ENCODE results near the gene GYPA.
"Not testable (repeated sequence)": the region's sequence is repeated elsewhere in the genome, so short reads cannot be mapped to it uniquely, and the experiment has no call there.

GYPA gene

DNA sequence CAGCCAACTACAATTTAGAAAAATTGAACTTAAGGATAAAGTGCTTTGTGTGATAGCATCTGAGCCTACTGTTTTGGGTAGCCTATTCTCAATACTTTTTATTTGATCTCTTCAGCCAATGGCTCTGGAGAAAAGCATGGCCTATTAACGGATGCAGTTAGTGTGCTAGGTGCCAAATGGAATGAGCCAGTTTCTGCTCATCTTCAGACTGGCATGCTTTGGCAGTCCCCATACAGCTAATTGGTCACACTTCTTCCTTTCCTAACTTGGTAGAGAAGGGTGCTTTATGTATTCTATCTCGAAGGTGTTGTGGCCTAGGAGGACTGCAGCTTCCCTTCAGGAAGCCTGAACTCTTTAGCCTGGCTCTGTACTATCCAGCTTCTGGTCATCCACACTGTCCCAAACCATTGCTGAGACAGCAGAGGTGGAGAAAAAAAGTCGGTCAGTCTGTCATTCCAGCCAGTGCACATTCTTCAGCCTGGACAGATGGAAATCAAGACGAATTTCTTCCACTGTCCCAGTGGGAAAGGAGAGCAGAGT lies 11.1 kb downstream of the GYPA start:
- FAIRE-seq; DNase-seq (ENCODE audit: low spot score): not testable (repeated sequence)

DNA sequence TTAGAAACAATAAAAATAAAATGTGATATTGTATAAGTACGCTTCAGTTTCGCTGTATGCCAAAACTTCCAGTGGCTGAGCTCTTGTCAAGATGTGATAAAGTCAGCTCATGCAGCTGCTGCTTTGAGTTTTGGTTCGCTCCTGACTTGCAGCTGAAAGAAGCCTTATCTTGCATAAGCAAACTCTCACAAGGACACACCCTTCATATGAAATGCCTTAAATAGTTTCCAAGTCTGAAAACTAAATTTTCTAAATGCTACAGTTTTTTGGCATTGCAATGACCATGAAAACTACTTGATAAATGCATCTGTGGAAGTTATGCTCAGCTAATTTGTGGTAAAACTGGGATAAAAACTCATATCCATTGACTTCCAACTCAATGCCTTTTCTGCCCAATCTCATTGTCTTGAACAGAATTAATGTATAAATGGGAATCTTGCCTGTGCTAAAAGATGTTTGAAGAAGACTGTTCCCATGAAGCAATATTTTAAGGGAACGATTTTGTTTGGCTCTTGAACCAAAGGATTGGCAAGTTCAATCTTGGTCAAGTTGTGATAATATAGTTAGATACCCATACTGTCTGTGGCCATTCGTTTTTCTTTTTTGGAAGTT lies 11.7 kb downstream of the GYPA start:
- FAIRE-seq; DNase-seq (ENCODE audit: low spot score): not testable (repeated sequence)

GRCh38 chr4:144125109-144125508 lies 15.4 kb downstream of the GYPA start:
- DNase-seq (ENCODE audit: low spot score); FAIRE-seq: not testable (repeated sequence)

DNA sequence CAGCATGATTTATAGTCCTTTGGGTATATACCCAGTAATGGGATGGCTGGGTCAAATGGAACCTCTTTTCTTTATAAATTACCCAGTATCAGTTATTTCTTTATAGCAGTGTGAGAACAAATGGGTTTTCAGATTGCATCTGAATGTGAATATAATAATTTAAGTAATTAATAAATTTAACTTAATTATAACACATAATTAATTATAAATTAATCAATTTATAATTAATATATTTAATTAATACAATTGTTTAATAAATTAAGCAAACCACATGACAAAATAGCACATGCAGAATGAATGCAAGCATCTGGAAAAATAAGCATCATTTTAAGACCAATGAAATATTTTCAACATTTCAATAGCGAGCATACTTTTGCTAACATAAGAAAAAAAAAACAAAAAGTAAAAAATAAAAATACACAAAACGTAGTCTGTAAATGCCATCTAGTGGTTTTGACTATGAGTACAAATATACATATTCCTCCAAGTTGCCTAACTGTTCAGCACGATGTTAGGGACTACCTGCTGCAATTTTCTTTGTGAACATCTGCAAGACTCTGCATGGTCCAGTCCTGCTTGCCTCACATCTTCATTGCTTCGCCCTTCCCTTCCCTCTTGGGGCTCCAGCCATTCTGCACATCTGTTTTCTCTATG lies 16.4 kb downstream of the GYPA start:
- not testable (repeated sequence) for FAIRE-seq

GRCh38 chr4:144123269-144123668 lies 17.2 kb downstream of the GYPA start:
- not testable (repeated sequence) for DNase-seq (ENCODE audit: low spot score); FAIRE-seq

More for the DNA sequence above, 16.4 kb downstream of the GYPA start:
- not testable (repeated sequence) for DNase-seq (ENCODE audit: low spot score)

GRCh38 chr4:144119752-144120151 lies 20.8 kb downstream of the GYPA start:
- not testable (repeated sequence) for FAIRE-seq; DNase-seq (ENCODE audit: low spot score)

- FAIRE-seq (no peak), DNase-seq (ENCODE audit: low spot score) (no peak)
Observed at GRCh38 chr4:144115519-144115918, 25.0 kb downstream of the GYPA start.

DNA sequence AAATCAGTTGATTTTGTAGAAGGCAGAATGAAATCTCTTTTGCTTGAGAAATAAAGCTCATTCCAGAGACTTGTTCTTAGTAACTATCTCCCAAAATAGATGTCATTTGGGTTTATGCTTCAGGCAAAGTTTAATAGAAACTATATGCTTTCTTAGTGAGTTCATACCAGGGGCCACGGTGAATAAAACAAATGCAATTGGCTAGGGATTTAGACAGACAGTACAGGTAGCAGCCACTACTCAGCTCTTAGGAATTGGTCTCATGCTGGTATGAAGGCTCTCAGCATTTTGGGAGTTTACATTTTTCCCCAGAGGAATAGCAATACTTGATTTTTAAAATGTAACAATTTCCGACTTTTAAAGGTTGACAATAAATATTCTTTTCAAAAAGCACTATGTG lies 27.0 kb downstream of the GYPA start:
- DNase-seq (ENCODE audit: low spot score) = no peak
- no peak for FAIRE-seq

GRCh38 chr4:144104509-144105130 lies 35.9 kb downstream of the GYPA start:
- no peak for FAIRE-seq
- no peak for DNase-seq (ENCODE audit: low spot score)

DNA sequence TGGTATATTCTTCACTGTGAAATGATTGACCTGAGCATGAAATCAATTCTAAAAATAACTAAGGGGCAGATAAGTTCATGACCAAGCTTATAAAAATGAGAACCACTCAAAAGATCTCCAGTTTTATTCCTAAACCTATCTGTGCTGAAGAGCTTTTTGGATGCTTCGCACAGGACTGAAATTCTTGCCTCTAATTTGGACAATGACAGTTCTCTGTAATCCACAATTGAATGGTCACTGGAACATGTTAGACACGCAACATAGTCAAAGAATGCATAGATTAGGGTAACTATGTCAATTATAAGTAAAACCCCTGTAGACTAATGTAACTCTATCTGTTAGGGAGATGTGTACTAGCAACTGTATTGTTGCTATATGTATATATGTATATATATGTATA lies 42.7 kb downstream of the GYPA start:
- DNase-seq (ENCODE audit: low spot score) = not testable (repeated sequence)

DNA sequence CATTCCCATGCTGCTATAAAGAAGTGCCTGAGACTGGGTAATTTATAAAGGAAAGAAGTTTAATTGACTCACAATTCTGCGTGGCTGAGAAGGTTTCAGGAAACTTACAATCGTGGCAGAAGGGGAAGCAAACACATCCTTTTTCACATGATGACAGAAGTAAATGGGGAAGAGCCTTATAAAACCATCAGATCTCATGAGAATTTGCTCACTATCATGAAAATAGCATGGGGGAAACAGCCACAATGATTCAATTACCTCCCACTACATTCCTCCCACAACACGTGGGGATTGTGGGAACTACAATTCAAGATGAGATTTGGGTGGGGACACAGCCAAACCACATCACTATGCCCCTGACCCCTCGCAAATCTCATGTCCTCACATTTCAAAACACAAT lies 46.5 kb downstream of the GYPA start:
- FAIRE-seq = not testable (repeated sequence)

More for the DNA sequence above, 42.7 kb downstream of the GYPA start:
- FAIRE-seq = not testable (repeated sequence)

DNA sequence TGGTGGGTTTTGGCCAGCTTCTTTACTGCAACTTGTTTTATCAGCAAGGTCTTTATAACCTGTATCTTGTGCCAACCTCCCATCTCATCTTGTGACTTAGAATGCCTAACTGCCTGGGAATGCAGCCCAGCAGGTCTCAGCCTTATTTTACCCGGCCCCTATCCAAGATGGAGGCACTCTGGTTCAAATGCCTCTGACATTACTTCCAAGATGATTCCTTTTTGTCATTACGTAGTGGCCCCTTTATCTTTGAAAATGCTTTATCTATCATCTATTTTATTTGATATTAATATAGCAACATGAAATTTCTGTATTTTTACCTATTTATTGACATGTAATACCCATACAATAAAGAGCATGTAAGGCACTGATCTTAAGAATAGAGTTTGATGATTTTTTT lies 49.3 kb downstream of the GYPA start:
- not testable (repeated sequence) for DNase-seq (ENCODE audit: low spot score); FAIRE-seq

More for the DNA sequence above, 46.5 kb downstream of the GYPA start:
- DNase-seq (ENCODE audit: low spot score) = not testable (repeated sequence)

DNA sequence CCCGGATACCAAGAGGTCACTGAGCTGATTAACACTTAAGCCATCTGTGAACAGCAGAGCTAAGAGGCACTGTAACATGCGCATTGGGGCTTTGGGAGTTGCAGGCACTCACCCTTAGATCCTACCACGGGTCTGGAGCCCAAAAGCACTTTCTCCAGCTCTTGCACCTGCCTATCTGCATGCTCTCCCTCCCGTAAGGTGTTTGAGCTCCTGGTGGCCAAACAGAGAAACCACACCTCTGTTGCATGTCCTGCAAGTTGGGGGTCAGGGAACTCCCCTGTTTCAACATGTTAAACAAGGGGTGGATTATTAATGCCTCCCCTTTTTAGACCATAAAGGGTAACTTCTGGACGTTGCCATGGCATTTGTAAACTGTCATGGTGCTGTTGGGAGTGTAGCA lies 49.8 kb downstream of the GYPA start:
- FAIRE-seq (no peak), DNase-seq (ENCODE audit: low spot score) (no peak)

DNA sequence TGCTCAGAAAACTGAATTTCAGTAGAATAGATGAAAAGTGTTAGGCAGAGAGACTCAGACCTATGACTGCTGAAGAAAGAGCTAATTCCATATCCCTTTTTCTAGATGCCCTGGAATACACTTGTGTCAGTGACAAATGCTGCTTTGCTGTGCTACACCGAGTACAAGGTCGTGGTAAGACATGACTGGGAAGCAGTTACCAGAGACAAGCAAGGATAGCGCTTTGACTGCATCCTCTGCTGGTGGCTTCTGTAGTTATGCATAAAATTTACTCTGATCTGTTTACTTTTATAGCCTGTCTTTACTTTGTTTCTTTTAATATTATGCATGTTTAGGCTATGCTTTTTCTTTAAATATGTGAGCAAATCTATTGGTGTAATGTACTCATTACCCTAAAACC lies 58.5 kb downstream of the GYPA start:
- FAIRE-seq = not testable (repeated sequence)

GRCh38 chr4:144080135-144080534 lies 60.4 kb downstream of the GYPA start:
- not testable (repeated sequence) for DNase-seq (ENCODE audit: low spot score); FAIRE-seq

More for the DNA sequence above, 58.5 kb downstream of the GYPA start:
- not testable (repeated sequence) for DNase-seq (ENCODE audit: low spot score)

GRCh38 chr4:144078746-144079145 lies 61.8 kb downstream of the GYPA start:
- not testable (repeated sequence) for FAIRE-seq; DNase-seq (ENCODE audit: low spot score)

DNA sequence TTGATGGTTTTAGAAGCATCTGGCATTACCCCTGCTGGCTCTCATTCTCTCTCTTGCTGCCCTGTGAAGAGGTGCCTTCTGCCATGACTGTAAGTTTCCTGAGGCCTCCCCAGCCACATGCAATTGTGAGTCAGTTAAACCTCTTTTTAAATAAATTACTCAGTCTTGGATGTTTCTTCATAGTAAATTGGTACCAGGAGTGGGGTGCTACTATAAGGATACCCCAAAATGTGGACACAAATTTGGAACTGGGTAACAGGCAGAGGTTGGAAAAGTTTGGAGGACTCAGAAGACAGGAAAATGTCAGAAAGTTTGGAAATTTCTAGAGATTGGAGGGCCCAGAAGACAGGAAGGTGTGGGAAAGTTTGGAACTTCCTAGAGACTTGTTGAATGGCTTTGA lies 79.0 kb downstream of the GYPA start:
- not testable (repeated sequence) for FAIRE-seq; DNase-seq (ENCODE audit: low spot score)

DNA sequence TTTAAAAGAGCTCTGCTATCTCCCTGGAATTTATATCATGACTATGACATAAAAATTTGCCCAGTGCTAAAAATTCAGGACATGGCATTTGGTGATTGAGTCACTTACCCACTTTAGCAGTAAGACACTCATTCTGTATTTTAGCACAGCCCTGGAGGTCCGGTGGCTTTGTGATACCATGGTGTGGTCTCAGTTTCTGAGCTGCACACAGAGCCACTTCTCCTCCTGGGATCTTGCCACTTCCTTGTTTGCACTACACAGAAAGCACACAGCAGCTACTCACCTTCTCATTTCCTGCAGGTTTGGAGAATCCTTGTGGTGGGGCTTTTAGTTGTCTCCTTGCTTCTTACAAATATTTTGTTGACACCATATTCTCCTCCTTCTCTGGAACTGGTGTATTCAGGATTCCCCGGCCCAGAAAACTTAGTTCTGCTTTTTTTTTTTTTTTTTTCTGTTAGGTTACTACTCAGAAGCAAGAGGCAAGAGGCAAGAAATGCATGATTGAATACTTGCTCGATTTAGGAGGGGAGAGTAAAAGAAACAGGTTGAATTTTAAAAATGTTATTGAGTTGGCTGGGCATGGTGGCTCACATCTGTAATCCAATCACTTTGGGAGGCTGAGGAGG lies 80.2 kb downstream of the GYPA start:
- DNase-seq (ENCODE audit: low spot score); FAIRE-seq: not testable (repeated sequence)
